ENCODE measurements around the gene CNFN. TPM values are rescaled to one million over a fixed set of nuclear protein-coding genes. Genes with fewer than 3 reads are reported as not detected.
A peak's percentile ranks its signal among the peaks of the same experiment; 100 is the strongest.

The CNFN gene
- total RNA-seq, 1 donor from 2014 or later = not detected

GRCh38 chr19:42428676-42429075 lies 38.6 kb upstream of the CNFN start:
- no peaks in the 10 kb centered on the region for H3K4me1 Mint-ChIP-seq (ENCODE audit: low read depth)
- no peak overlapping the region for H3K4me3 Mint-ChIP-seq (ENCODE audit: unreplicated experiment)
- no peak overlapping the region for H3K27ac Mint-ChIP-seq (ENCODE audit: unreplicated experiment)
- TF ChIP-seq CTCF (IDR thresholded peaks at IDR 0.05) = no peak
- no peaks in the 10 kb centered on the region for H3K27me3 Mint-ChIP-seq (ENCODE audit: low read depth)
- no peak for DNase-seq (ENCODE audit: low spot score)
- H3K36me3 Mint-ChIP-seq (ENCODE audit: low read depth) = no peaks in the 10 kb centered on the region
- H3K9me3 Mint-ChIP-seq (ENCODE audit: low read depth) = no peaks in the 10 kb centered on the region

GRCh38 chr19:42427313-42427712 lies 37.2 kb upstream of the CNFN start, which contains the start of gene LIPE:
Gene LIPE, minus strand, starts transcription at chr19:42427388. Its CDS starts 239 bp downstream, at chr19:42427149.
- no peak for TF ChIP-seq CTCF (IDR thresholded peaks at IDR 0.05)
- Mint-ChIP-seq H3K36me3 (ENCODE audit: low read depth) (no peaks in the 10 kb centered on the region), H3K27me3 (ENCODE audit: low read depth) (no peaks in the 10 kb centered on the region), H3K27ac (ENCODE audit: unreplicated experiment) (no peak within 1 kb of the TSS), H3K9me3 (ENCODE audit: low read depth) (no peaks in the 10 kb centered on the region), H3K4me1 (ENCODE audit: low read depth) (peaks cover 7% of the 10 kb centered on the region), H3K4me3 (ENCODE audit: unreplicated experiment) (no peak within 1 kb of the TSS)
- no peak for DNase-seq (ENCODE audit: low spot score)

- no peak overlapping the region for H3K4me3 Mint-ChIP-seq (ENCODE audit: unreplicated experiment)
- no peaks in the 10 kb centered on the region for H3K9me3 Mint-ChIP-seq (ENCODE audit: low read depth)
- no peaks in the 10 kb centered on the region for H3K27me3 Mint-ChIP-seq (ENCODE audit: low read depth)
- no peak for DNase-seq (ENCODE audit: low spot score)
- peaks cover 11% of the 10 kb centered on the region for H3K4me1 Mint-ChIP-seq (ENCODE audit: low read depth)
- H3K36me3 Mint-ChIP-seq (ENCODE audit: low read depth) = no peaks in the 10 kb centered on the region
- TF ChIP-seq CTCF (IDR thresholded peaks at IDR 0.05) = no peak
- H3K27ac Mint-ChIP-seq (ENCODE audit: unreplicated experiment) = no peak overlapping the region
These were observed 36.5 kb upstream of the CNFN start for GRCh38 chr19:42426643-42427042.

- H3K4me3 Mint-ChIP-seq (ENCODE audit: unreplicated experiment) = peak overlapping the region; percentile 83
These were observed 34.6 kb upstream of the CNFN start for GRCh38 chr19:42424712-42425131.

GRCh38 chr19:42424345-42424707 lies 34.2 kb upstream of the CNFN start:
- Mint-ChIP-seq H3K4me1 (ENCODE audit: low read depth) (peaks cover 18% of the 10 kb centered on the region), H3K9me3 (ENCODE audit: low read depth) (no peaks in the 10 kb centered on the region), H3K36me3 (ENCODE audit: low read depth) (no peaks in the 10 kb centered on the region), H3K27ac (ENCODE audit: unreplicated experiment) (no peak overlapping the region), H3K27me3 (ENCODE audit: low read depth) (no peaks in the 10 kb centered on the region), H3K4me3 (ENCODE audit: unreplicated experiment) (peak overlapping the region; percentile 83)
- no peak for TF ChIP-seq CTCF (IDR thresholded peaks at IDR 0.05)
- peak; percentile 73 for DNase-seq (ENCODE audit: low spot score)

More at GRCh38 chr19:42424712-42425131, 34.6 kb upstream of the CNFN start:
- Mint-ChIP-seq H3K36me3 (ENCODE audit: low read depth) (no peaks in the 10 kb centered on the region), H3K9me3 (ENCODE audit: low read depth) (no peaks in the 10 kb centered on the region), H3K27ac (ENCODE audit: unreplicated experiment) (no peak overlapping the region), H3K27me3 (ENCODE audit: low read depth) (no peaks in the 10 kb centered on the region), H3K4me1 (ENCODE audit: low read depth) (peaks cover 18% of the 10 kb centered on the region)
- no peak for DNase-seq (ENCODE audit: low spot score)
- TF ChIP-seq CTCF (IDR thresholded peaks at IDR 0.05) = peak; percentile 42

Measured in chondrocyte (in vitro differentiated cells).